HG02885 (cell line): ENCODE measurements around the gene ANP32A.

Source experiments
- ATAC-seq: cut with Tn5 transposase; IDR thresholded peaks from one replicate; pipeline ENCODE4 v1.9.1; 2021; ENCODE audit warnings: mild to moderate bottlenecking; ENCODE audit not compliant: unreplicated experiment, poor library complexity

ANP32A gene

DNA sequence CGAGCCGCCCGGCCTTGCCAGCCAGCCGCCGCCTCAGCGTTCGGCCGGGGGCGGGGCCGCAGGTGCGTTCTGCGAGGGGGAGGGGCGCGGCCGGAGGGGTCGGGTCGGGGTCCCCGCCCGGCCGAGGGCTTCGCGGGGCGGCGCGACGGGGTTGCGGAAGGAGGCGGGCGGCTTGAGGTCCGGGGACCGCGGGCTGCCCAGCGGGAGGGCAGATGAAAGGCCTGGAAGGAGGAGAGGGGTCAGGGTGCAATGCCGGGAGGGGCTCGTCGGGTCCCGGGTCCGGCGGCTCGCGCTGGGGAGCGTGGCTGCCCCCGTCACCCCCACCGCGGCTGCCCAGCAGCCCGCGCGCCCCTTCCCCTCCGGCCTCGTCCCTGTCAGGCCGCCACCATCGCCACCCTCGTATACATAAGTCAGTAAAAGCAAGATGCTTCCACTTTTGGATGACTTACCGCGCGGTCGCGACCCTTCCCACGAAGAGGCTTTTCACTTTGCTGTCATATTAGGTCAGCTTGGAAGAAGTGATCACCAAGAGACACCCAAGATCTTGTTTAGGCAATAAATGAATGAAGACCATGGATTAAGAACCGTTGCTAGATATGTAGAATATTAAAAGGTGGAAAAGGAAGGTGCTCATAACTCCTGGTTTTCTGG lies 620 bp upstream of the ANP32A start:
- ATAC-seq = peak; percentile 14

GRCh38 chr15:68819495-68820294 lies 1.0 kb downstream of the ANP32A start:
- ATAC-seq = no peak

- no peak for ATAC-seq
Measured at GRCh38 chr15:68818769-68819494, 1.8 kb downstream of the ANP32A start.

- ATAC-seq = peak; percentile 28
Measured at GRCh38 chr15:68818066-68818768, 2.5 kb downstream of the ANP32A start.

- ATAC-seq = peak; percentile 26
Measured at GRCh38 chr15:68817304-68818065, 3.2 kb downstream of the ANP32A start.

GRCh38 chr15:68816795-68817303 lies 3.8 kb downstream of the ANP32A start:
- no peak for ATAC-seq

GRCh38 chr15:68816158-68816557 lies 4.5 kb downstream of the ANP32A start:
- ATAC-seq = no peak

- no peak for ATAC-seq
Measured at GRCh38 chr15:68815598-68815997, 5.1 kb downstream of the ANP32A start.

DNA sequence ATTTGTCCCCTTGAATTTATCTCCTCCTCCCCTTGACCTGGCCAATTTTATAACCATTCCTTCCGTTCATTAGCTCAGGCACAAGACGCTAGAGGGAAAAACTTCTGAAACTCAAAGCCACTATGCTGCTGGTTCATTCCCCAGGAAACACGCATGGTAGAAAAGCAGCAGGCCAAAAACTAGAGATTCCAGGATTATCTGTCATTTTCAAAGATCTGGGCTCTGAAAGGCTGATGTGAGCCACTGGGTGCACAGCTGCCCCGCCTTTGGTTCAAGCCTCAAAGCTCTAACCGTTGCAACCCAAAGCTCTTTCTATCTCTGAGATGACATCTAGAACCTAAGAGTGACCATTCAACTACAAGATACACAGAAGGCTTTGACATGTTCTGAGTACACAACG lies 6.1 kb downstream of the ANP32A start:
- ATAC-seq = no peak

- no peak for ATAC-seq
Measured at GRCh38 chr15:68812597-68813431, 7.9 kb downstream of the ANP32A start.

- ATAC-seq = no peak
Measured at GRCh38 chr15:68812069-68812468, 8.6 kb downstream of the ANP32A start.

DNA sequence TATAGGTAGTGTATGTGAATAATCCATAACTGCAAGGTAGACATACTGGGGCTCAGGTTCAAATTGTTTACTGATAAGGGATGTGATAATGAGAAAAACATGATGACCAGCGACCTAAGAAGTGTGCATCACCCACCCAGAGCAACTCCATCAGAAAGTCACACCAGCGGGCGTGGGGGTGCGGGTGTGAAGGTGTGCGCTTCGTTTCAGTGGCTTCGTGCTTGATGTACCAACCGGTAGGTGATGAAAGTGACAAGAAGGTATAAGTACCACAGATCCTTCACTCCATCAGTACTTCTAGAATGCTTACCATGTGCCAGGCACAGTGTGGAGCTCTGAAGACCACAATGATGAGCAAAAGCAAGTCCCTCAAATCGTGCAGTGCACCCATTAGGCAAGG lies 11.2 kb downstream of the ANP32A start:
- ATAC-seq = no peak

DNA sequence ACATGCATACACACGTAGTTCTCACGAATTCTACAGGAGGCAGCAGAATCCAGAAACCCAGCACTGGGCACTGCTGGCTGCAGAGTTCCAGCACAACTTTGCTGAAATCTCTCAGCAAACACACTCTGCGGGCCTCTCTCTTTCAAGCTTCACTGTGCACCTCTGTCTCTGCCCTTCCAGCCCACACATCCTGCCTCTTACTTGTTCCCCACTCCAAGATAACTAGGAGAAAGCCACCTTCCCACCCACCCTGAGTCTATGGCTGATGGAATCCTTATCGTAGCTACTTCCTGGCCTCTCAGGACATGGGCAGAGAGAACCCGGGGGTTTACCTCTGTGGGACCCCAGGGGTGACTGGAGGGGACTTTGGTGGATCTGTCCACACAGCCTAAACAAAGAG lies 11.9 kb downstream of the ANP32A start:
- no peak for ATAC-seq

DNA sequence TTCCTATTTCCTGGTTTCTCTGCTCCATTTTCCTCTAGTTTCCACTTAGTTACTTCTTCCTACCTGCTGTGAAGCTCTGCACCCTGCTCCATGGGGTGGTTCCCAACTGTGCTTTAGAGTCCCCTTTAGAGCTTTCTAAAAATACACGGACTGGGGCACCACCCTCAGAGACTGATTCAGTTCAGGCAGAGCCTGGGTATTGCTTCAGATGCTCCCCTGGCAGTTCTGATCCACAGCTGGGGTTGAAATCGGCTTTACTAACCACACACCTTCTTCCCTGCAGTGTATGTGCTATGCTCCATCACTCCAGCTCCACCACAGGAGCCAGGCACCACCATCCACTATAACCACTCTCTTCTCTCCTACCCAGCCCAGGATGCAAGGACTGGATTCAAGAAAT lies 12.6 kb downstream of the ANP32A start:
- no peak for ATAC-seq

- no peak for ATAC-seq
Measured at GRCh38 chr15:68807249-68807648, 13.4 kb downstream of the ANP32A start.

DNA sequence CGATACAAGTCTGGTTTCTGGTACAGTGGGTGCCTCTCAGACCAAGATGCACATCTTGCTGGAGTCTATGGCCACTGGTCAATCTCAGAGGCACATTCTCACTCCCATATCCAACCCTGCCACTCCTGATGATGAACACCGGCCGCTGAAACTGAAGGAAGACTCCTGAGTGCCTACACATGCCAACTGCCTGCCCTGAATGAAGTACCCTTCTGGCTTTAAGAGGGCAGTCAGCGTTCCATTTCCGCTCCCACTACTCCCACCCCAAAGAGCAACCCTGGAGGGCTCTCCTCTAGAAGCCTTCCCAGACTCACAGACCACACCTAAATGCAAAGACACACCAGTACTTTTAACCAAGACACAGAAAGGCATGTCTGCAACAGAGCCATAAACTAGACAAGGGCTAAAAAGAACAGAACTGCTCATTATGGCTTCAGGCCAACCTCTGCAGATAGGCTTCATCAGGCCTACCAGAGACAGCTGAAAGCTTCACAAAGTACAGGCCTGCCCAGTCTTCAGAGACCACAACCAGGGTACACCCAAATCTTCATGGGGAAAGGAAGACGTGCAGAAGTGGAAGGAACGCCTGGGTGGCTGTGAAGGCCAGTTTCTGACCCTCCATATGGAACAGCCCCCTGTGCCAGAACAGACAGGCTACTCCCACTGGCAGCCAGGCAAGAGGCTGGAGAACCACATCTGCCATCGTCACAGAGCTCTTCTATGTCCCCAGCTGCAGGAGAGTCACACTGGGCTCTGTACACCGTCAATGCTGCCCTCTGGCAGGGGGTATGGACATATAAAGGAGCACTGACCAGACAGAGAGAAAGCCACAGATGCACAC lies 14.3 kb downstream of the ANP32A start:
- no peak for ATAC-seq

- no peak for ATAC-seq
Measured at GRCh38 chr15:68802373-68802772, 18.3 kb downstream of the ANP32A start.

GRCh38 chr15:68801572-68802148 lies 19.0 kb downstream of the ANP32A start:
- ATAC-seq = no peak
